Testis (tissue), 2 donors: ENCODE results near the gene RHO.

Experiments used
- POLR2A ChIP-seq: fragments of 450-650 bp; IDR thresholded peaks from one replicate; pipeline ENCODE4 v1.6.1; 2017; ENCODE audit warnings: antibody characterized with exemption, mild to moderate bottlenecking, moderate library complexity
- TF ChIP-seq, protein P1 (sequence below), 3 experiments: fragments of 450-650 bp in 2 of 3; fragments of 200-600 bp in 1 of 3; sonication (generic) in 1 of 3; IDR thresholded peaks; one replicate each; pipeline ENCODE4 v1.5.1; 2016 to 2019; ENCODE audit warnings: antibody characterized with exemption in 3 of 3, mild to moderate bottlenecking in 2 of 3, moderate library complexity in 1 of 3

DNA sequence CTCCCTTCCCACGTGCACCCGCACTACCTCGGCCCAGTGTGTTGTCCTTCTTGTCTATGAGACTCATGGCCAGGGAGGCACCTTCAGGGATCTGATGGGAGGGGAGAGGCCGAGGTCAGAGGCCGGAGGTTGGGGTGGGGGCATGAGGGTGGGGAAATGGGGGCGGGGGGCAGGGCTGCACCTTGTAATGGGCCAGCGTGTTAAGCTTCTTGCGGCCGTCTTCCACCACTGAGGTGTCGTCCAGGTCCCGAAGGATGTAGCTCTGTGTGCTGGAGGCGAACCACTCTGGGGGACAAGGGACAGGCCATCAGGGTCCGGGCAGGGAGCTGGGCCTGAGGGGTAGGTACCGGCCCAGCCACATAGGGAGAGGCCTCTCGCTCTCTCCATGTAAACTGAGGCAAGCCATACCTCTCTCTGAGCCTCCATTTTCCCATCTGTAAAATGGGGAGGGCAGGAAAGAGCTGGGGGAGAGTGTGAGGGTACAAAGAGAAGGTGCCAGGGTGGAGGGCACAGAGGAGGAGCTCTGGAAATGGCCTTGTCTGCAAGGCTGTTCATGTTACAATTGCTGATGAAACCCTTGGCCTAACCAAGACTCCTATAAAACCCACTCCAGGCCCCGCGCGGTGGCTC, 33.3 kb downstream of the RHO start:
- TF ChIP-seq, protein P1, sequence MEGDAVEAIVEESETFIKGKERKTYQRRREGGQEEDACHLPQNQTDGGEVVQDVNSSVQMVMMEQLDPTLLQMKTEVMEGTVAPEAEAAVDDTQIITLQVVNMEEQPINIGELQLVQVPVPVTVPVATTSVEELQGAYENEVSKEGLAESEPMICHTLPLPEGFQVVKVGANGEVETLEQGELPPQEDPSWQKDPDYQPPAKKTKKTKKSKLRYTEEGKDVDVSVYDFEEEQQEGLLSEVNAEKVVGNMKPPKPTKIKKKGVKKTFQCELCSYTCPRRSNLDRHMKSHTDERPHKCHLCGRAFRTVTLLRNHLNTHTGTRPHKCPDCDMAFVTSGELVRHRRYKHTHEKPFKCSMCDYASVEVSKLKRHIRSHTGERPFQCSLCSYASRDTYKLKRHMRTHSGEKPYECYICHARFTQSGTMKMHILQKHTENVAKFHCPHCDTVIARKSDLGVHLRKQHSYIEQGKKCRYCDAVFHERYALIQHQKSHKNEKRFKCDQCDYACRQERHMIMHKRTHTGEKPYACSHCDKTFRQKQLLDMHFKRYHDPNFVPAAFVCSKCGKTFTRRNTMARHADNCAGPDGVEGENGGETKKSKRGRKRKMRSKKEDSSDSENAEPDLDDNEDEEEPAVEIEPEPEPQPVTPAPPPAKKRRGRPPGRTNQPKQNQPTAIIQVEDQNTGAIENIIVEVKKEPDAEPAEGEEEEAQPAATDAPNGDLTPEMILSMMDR (IDR thresholded peaks at IDR 0.05): no peak
- no peak for TF ChIP-seq POLR2A
